ENCODE data around the gene MACROH2A2.

- TF ChIP-seq CTCF (IDR thresholded peaks at IDR 0.05) (no peak), POLR2A (IDR thresholded peaks at IDR 0.05) (no peak), POLR2AphosphoS5 (IDR thresholded peaks at IDR 0.05; ENCODE audit: insufficient read depth in 1 of 2, low read depth in 1 of 2) (no peak)
Observed at GRCh38 chr10:70053218-70053840, 683 bp downstream of the MACROH2A2 start.
